SK-N-SH (cell line): ENCODE measurements around the gene C17orf75. TPM values are rescaled to one million over a fixed set of nuclear protein-coding genes. Genes with fewer than 3 reads are reported as not detected.

Experiments used
- CTCF ChIA-PET: fragments of 300-600, 350-600 bp; formaldehyde crosslinking; extraction: SDS; loops from one replicate; lab custom pipeline; 2021; lab: Yijun Ruan, JAX
- POLR2A ChIA-PET: fragments of 350-600 bp; sonication (Branson Sonifier 250); formaldehyde crosslinking; extraction: SDS; loops from one replicate; lab custom pipeline; 2020; ENCODE audit warnings: antibody characterized with exemption, inconsistent platforms; lab: Yijun Ruan, JAX
- DNase-seq: peaks from one replicate; pipeline ENCODE4 v3.0.0; 2012
- H2AFZ ChIP-seq: fragments of 200-600 bp; sonication (generic); 2 replicates; pipeline ENCODE4 v1.8.1; 2016; ENCODE audit warnings: antibody characterized with exemption, mild to moderate bottlenecking, low read depth
- H3F3A ChIP-seq: fragments of 200-600 bp; sonication (generic); replicated peaks from 2 replicates; pipeline ENCODE3; 2016; ENCODE audit warnings: antibody characterized with exemption, mild to moderate bottlenecking; ENCODE audit not compliant: insufficient read depth
- H3K27ac ChIP-seq, 2 experiments: fragments of 200-500 bp in 1 of 2; fragments of 200-600 bp in 1 of 2; sonication (Bioruptor generic) in 1 of 2; sonication (generic), shearing (Covaris generic) in 1 of 2; 2 replicates each; pipeline versions ENCODE4 v1.5.1 to v1.6.1; 2014 to 2016; ENCODE audit warnings: low read depth in 2 of 2, inconsistent platforms in 1 of 2, low read length in 1 of 2, mild to moderate bottlenecking in 1 of 2, mixed read lengths in 1 of 2
- H3K27me3 ChIP-seq: fragments of 200-600 bp; sonication (generic), shearing (Covaris generic); 2 replicates; pipeline ENCODE4 v1.6.1; 2016; ENCODE audit warnings: mixed run types; ENCODE audit not compliant: insufficient read depth
- H3K36me3 ChIP-seq, 2 experiments: fragments of 200-500 bp in 1 of 2; fragments of 200-600 bp in 1 of 2; sonication (Bioruptor generic) in 1 of 2; sonication (generic) in 1 of 2; replicated peaks in 1 of 2; 2 replicates each; pipeline versions ENCODE3 to v1.5.1; 2014 to 2016; ENCODE audit warnings: low read length in 1 of 2, mild to moderate bottlenecking in 1 of 2; ENCODE audit not compliant: insufficient read depth in 2 of 2, control insufficient read depth in 1 of 2
- H3K4me1 ChIP-seq, 2 experiments: fragments of 200-500 bp in 1 of 2; fragments of 200-600 bp in 1 of 2; sonication (Bioruptor generic) in 1 of 2; sonication (generic), shearing (Covaris generic) in 1 of 2; 2 replicates each; pipeline versions ENCODE4 v1.5.1 to v1.6.1; 2014 to 2016; ENCODE audit warnings: low read depth in 1 of 2, low read length in 1 of 2, mixed run types in 1 of 2; ENCODE audit not compliant: insufficient read depth in 2 of 2, control insufficient read depth in 1 of 2
- H3K4me2 ChIP-seq: fragments of 200-600 bp; sonication (generic), shearing (Covaris generic); 2 replicates; pipeline ENCODE4 v1.6.1; 2017; ENCODE audit warnings: mixed run types
- H3K4me3 ChIP-seq, 2 experiments: fragments of 200-500 bp in 1 of 2; fragments of 200-600 bp in 1 of 2; sonication (Bioruptor generic) in 1 of 2; sonication (generic), shearing (Covaris generic) in 1 of 2; 2 replicates each; pipeline versions ENCODE4 v1.5.1 to v1.8.1; 2014 to 2016; ENCODE audit warnings: low read depth in 2 of 2, inconsistent platforms in 1 of 2, low read length in 1 of 2, mild to moderate bottlenecking in 1 of 2, mixed read lengths in 1 of 2, moderate library complexity in 1 of 2
- H3K79me2 ChIP-seq: fragments of 200-600 bp; sonication (generic); 2 replicates; pipeline ENCODE4 v1.8.1; 2017; ENCODE audit warnings: mild to moderate bottlenecking; ENCODE audit not compliant: insufficient read depth
- H3K9ac ChIP-seq: fragments of 200-600 bp; sonication (generic); 2 replicates; pipeline ENCODE4 v1.6.1; 2017; ENCODE audit warnings: mixed run types
- H3K9me2 ChIP-seq: fragments of 200-600 bp; sonication (generic); 2 replicates; pipeline ENCODE4 v1.6.1; 2017; ENCODE audit warnings: mixed run types
- H3K9me3 ChIP-seq: fragments of 200-600 bp; sonication (generic); 2 replicates; pipeline ENCODE4 v1.6.1; 2017; ENCODE audit warnings: mixed run types, mild to moderate bottlenecking, moderate library complexity
- H4K20me1 ChIP-seq: fragments of 200-600 bp; sonication (generic); 2 replicates; pipeline ENCODE4 v1.6.1; 2017; ENCODE audit warnings: mild to moderate bottlenecking, mixed run types; ENCODE audit not compliant: insufficient read depth
- NRF1 ChIP-seq: IDR thresholded peaks from 2 replicates; pipeline ENCODE4 v1.6.1; 2012; ENCODE audit warnings: low read depth, mild to moderate bottlenecking, low read length
- POLR2AphosphoS5 ChIP-seq: IDR thresholded peaks from 2 replicates; pipeline ENCODE4 v1.6.1; 2012; ENCODE audit warnings: low read depth, low read length
- RAD21 ChIP-seq: IDR thresholded peaks from 2 replicates; pipeline ENCODE4 v1.6.1; 2012; ENCODE audit warnings: mild to moderate bottlenecking, low read length
- RFX5 ChIP-seq: IDR thresholded peaks from 2 replicates; pipeline ENCODE4 v1.6.1; 2012; ENCODE audit warnings: mild to moderate bottlenecking, improper control_type of control experiment, low read length
- RXRA ChIP-seq: IDR thresholded peaks from 2 replicates; pipeline ENCODE4 v1.4.0; 2012; ENCODE audit warnings: low read depth, mild to moderate bottlenecking, borderline replicate concordance
- SMC3 ChIP-seq: IDR thresholded peaks from 2 replicates; pipeline ENCODE4 v1.6.1; 2012; ENCODE audit warnings: low read depth, low read length, improper control_type of control experiment
- WGBS: methylation state at CpG from one replicate; pipeline ENCODE4 v1.1.6; 2017; ENCODE audit warnings: low lambda C conversion rate; 5-methylcytosine and 5-hydroxymethylcytosine counted together
- polyA plus RNA-seq, 3 experiments: library from polyadenylated mRNA; depleted of rRNA; stranded (reverse); fragments of >200 nt; gene quantifications; 2 replicates each; pipeline ENCODE4 v1.2.3, GENCODE V29; 2012
- TF ChIP-seq, protein P1 (sequence below): IDR thresholded peaks from 2 replicates; pipeline ENCODE4; 2012
- TF ChIP-seq, protein P2 (sequence below): IDR thresholded peaks from 2 replicates; pipeline ENCODE4 v1.4.0; 2012; ENCODE audit warnings: low read depth, borderline replicate concordance

C17orf75 gene
- polyA plus RNA-seq, 1 of the 3 experiments (the other 2 are of a cell fraction) = 14.2 TPM

DNA sequence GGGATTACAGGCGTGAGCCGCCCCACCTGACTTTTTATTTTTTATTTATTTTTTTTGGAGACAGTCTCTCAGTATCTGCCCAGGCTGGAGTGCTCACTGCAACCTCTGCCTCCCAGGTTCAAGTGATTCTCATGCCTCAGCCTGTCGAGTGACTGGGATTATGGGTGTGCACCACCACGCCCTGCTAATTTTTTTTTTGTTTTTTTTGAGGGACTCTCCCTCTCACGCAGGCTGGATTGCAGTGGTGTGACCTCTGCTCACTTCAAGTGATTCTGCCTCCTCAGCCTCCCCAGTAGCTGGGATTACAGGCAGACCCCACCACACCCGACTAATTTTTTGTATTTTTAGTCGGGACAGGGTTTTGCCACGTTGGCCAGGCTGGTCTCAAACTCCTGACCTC, 15.6 kb upstream of the C17orf75 start:
- H4K20me1 ChIP-seq = peaks cover 97% of the 10 kb centered on the region

DNA sequence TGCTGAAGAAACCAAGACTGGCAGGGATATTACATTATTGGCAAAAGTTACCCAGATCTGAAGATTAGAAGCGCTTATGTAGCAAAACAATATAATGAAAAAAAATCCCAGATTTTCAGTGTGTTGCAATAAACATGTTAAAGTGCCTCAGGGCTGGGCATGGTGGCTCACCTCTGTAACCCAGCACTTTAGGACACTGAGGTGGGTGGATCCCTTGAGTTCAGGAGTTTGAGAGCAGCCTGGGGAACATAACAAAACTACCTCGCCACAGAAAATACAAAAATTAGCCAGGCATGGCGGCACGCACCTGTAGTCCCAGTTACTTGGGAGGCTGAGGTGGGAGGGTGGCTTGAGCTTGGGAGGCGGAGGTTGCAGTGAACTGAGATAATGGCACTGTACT, 14.8 kb upstream of the C17orf75 start:
- CTCF ChIA-PET = no interaction called here
- Histone ChIP-seq H3F3A (peaks cover 26% of the 10 kb centered on the region), H3K4me1 (peaks cover 7 to 16% of the 10 kb centered on the region in 2 experiments; a peak in 3 of 4 replicates), H3K9me3 (no peaks in the 10 kb centered on the region), H3K79me2 (peaks cover 99% of the 10 kb centered on the region), H3K27me3 (no peaks in the 10 kb centered on the region), H3K36me3 (peaks cover 58 to 83% of the 10 kb centered on the region in 2 experiments), H4K20me1 (peaks cover 97% of the 10 kb centered on the region), H3K27ac (no peak overlapping the region), H3K4me3 (no peak overlapping the region), H3K9me2 (no peaks in the 10 kb centered on the region), H2AFZ (no peak overlapping the region), H3K4me2 (no peak overlapping the region), H3K9ac (no peak overlapping the region)
- TF ChIP-seq SMC3 (no peak), NRF1 (no peak)
- no peak for DNase-seq
- 95% methylated on average over 5 of the region's 5 CpGs for WGBS
- POLR2A ChIA-PET = no interaction called here

More for the DNA sequence above, 15.6 kb upstream of the C17orf75 start:
- H3K4me2 ChIP-seq = no peak overlapping the region
- H3K9ac ChIP-seq = no peak overlapping the region
- no peaks in the 10 kb centered on the region for H3K27me3 ChIP-seq
- H3K36me3 ChIP-seq = peaks cover 59 to 83% of the 10 kb centered on the region in 2 experiments
- POLR2A ChIA-PET = no interaction called here
- H3K4me1 ChIP-seq = peaks cover 7 to 11% of the 10 kb centered on the region in 2 experiments; a peak in 2 of 4 replicates
- H3K4me3 ChIP-seq = no peak overlapping the region
- peaks cover 99% of the 10 kb centered on the region for H3K79me2 ChIP-seq
- H2AFZ ChIP-seq = no peak overlapping the region
- 91% methylated on average over 8 of the region's 8 CpGs for WGBS
- DNase-seq = no peak
- TF ChIP-seq, protein P1, sequence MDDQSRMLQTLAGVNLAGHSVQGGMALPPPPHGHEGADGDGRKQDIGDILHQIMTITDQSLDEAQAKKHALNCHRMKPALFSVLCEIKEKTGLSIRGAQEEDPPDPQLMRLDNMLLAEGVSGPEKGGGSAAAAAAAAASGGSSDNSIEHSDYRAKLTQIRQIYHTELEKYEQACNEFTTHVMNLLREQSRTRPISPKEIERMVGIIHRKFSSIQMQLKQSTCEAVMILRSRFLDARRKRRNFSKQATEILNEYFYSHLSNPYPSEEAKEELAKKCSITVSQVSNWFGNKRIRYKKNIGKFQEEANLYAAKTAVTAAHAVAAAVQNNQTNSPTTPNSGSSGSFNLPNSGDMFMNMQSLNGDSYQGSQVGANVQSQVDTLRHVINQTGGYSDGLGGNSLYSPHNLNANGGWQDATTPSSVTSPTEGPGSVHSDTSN = no peak
- TF ChIP-seq, protein P2, sequence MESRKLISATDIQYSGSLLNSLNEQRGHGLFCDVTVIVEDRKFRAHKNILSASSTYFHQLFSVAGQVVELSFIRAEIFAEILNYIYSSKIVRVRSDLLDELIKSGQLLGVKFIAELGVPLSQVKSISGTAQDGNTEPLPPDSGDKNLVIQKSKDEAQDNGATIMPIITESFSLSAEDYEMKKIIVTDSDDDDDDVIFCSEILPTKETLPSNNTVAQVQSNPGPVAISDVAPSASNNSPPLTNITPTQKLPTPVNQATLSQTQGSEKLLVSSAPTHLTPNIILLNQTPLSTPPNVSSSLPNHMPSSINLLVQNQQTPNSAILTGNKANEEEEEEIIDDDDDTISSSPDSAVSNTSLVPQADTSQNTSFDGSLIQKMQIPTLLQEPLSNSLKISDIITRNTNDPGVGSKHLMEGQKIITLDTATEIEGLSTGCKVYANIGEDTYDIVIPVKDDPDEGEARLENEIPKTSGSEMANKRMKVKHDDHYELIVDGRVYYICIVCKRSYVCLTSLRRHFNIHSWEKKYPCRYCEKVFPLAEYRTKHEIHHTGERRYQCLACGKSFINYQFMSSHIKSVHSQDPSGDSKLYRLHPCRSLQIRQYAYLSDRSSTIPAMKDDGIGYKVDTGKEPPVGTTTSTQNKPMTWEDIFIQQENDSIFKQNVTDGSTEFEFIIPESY = no peak
- TF ChIP-seq POLR2AphosphoS5 = no peak
- H3K27ac ChIP-seq = no peak overlapping the region
- H3F3A ChIP-seq = peaks cover 31% of the 10 kb centered on the region
- H3K9me2 ChIP-seq = no peaks in the 10 kb centered on the region
- no peaks in the 10 kb centered on the region for H3K9me3 ChIP-seq
- CTCF ChIA-PET = no interaction called here

DNA sequence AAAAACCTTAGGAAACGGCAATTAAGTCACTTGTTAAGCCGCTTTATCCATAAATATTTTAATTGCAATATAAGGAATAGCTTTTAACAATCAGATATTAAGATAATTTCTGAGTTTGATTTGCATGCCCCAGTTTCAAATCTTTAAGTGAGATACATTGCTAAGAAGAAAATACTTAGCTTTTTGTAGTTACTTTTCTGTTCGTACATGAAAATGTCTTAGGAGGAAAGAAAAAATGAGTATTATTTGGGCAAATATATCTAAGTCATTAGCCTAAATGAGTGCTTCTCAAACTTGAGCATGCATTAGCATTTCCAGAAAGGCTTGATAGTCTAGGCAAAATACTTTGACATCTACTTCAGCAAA, 14.4 kb upstream of the C17orf75 start:
- Histone ChIP-seq H3K4me2 (no peak overlapping the region), H3K9ac (no peak overlapping the region), H3K4me1 (peaks cover 7 to 16% of the 10 kb centered on the region in 2 experiments; a peak in 3 of 4 replicates), H3K9me2 (no peaks in the 10 kb centered on the region), H3K9me3 (no peaks in the 10 kb centered on the region), H3K36me3 (peaks cover 54 to 82% of the 10 kb centered on the region in 2 experiments), H4K20me1 (peaks cover 97% of the 10 kb centered on the region), H3K79me2 (peaks cover 99% of the 10 kb centered on the region), H2AFZ (no peak overlapping the region), H3K4me3 (no peak overlapping the region), H3K27me3 (no peaks in the 10 kb centered on the region), H3K27ac (no peak overlapping the region), H3F3A (peaks cover 29% of the 10 kb centered on the region)
- ChIA-PET POLR2A (no interaction called here), CTCF (no interaction called here)
- DNase-seq = no peak
- WGBS = 94% methylated on average over 3 of the region's 3 CpGs
- TF ChIP-seq RXRA (no peak), RFX5 (no peak), RAD21 (no peak)
- TF ChIP-seq, protein P1 = no peak
